GM12875 (cell line): Measurements from ENCODE around the gene KCNQ1OT1.

Experiments
- H3K4me3 ChIP-seq: one replicate; pipeline ENCODE4 v1.5.1; 2011; ENCODE audit warnings: low read depth, low read length, control low read depth
- TF ChIP-seq, protein P1 (sequence below): IDR thresholded peaks from 2 replicates; pipeline ENCODE4 v1.5.1; 2011; ENCODE audit warnings: low read depth, mild to moderate bottlenecking, control low read depth, inconsistent platforms, low read length, moderate library complexity, borderline replicate concordance; ENCODE audit not compliant: insufficient read depth

KCNQ1OT1 gene

GRCh38 chr11:2580061-2580421 is 119.8 kb downstream of the KCNQ1OT1 start:
- no peak overlapping the region for H3K4me3 ChIP-seq
- TF ChIP-seq, protein P1, sequence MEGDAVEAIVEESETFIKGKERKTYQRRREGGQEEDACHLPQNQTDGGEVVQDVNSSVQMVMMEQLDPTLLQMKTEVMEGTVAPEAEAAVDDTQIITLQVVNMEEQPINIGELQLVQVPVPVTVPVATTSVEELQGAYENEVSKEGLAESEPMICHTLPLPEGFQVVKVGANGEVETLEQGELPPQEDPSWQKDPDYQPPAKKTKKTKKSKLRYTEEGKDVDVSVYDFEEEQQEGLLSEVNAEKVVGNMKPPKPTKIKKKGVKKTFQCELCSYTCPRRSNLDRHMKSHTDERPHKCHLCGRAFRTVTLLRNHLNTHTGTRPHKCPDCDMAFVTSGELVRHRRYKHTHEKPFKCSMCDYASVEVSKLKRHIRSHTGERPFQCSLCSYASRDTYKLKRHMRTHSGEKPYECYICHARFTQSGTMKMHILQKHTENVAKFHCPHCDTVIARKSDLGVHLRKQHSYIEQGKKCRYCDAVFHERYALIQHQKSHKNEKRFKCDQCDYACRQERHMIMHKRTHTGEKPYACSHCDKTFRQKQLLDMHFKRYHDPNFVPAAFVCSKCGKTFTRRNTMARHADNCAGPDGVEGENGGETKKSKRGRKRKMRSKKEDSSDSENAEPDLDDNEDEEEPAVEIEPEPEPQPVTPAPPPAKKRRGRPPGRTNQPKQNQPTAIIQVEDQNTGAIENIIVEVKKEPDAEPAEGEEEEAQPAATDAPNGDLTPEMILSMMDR = no peak

DNA sequence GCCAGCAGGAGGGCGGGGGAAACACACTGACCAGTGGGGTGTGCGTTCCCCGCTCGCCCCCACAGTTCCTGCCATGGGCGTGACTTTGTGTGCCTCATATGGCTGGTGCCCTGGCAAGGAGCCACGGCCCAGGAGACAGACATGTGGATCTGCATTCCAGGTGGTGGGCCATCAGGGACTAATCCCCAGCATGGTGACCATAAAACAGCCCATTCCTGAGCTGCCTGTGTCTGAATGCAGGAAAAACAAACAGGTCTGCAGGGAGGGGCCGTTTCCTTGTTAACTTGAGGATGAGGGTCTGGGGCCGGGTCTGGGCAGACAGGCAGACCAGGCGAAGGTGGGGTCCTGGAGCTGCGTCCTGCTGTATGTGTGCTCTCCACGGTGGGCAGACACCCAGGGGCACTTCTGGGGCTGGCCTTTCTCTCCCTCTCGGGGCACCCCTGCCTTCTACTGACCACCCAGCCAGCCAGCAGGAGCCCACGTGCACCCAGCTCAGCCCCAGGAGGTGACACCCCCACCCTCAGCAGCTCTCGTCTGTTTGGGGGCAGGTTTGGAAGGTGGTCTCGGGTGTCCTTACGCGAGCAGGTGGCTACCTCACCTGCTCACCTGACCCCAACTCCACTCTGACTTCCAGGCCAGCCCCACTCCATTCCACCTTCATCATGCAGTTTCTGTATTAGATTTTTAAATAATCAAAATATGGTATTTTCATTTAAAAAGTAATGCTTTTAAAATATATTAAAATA is 120.3 kb downstream of the KCNQ1OT1 start:
- H3K4me3 ChIP-seq = no peak overlapping the region
- TF ChIP-seq, protein P1 = no peak

- TF ChIP-seq, protein P1 = no peak
- no peak overlapping the region for H3K4me3 ChIP-seq
These were observed 120.9 kb downstream of the KCNQ1OT1 start for GRCh38 chr11:2578929-2579270.

GRCh38 chr11:2577991-2578928 is 121.5 kb downstream of the KCNQ1OT1 start:
- TF ChIP-seq, protein P1 = no peak

DNA sequence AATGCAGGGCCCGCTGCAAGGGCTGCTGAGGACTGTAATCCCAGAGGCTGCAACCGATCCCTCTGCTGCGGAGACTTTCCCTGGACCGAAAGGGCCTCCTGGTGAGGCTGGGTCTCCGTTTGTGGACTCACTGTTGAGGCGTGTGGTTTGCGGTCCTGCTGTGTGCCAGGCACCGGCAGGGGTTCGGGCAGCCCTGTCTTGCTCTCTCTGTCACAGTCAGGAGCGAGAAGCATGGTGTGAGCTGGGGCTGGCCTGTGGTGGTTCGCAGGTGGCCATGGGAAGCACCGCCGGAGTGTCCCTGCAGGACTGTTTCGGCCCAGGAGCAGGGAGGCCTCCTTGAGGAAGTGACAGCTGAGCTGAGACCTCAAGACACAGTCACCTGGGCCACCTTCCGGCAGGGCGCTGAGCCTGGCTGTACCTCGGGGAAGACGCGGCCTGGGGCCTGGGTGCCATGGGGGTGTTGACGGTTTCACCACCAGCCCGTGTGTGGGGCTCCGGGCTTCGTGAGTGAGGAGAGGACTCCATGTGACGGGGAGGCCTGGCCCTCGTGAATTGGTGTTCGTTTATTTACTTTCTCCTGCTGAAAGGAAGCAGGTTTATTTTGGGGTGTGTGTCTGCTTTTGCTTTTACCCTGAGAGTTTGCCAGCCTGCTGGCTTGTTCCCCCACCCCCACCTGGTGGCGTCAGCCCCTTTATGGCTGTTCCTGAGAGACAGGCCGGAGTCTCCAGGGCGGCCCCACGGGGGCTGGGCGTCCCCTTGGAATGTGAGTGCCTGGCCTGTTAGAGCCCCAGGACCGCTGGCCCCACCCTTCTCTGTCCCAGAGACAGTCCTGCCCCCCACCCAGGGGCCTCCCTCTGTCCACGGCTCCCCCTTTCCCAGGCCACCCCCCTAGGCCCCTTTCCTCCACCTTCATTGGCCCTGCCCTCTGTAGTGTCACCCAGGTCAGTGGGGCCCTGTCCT is 122.5 kb downstream of the KCNQ1OT1 start:
- TF ChIP-seq, protein P1 = no peak
- no peak overlapping the region for H3K4me3 ChIP-seq

More at GRCh38 chr11:2577991-2578928, 121.5 kb downstream of the KCNQ1OT1 start:
- no peak overlapping the region for H3K4me3 ChIP-seq

DNA sequence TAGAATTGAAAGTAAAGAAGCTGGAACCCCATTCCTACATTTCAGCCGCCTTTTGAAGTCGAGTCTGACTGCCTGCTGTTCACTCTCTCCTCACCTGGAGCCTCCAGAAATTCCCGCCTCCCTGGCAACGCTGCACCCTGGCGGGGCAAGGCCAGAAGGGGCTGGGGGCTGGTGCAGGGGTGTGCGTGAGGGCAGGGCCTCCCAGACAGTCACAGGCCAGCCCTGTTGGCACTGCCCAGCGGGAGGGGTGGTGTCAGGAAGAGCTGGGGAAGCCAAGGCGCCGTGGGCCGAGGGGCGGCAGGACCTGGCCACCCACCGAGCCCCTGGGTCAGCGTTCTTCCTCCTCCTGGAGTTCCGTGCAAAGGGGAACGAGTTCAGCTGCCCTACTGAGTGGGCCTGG is 123.2 kb downstream of the KCNQ1OT1 start:
- no peak overlapping the region for H3K4me3 ChIP-seq
- TF ChIP-seq, protein P1 = no peak
